KBM-7 (cell line): ENCODE results near the gene JDP2.
A peak's percentile ranks its signal among the peaks of the same experiment; 100 is the strongest.

ENCODE experiments used
- DNase-seq: peaks from one replicate; pipeline ENCODE4 v3.0.0-alpha.2; 2015
- in situ Hi-C: fragments of 300-500 bp; cut with MboI; formaldehyde crosslinking; loops from 2 replicates; pipeline ENCODE4 v1.14.3; 2020; ENCODE audit warnings: low sequenced_read_pairs, low pct_unique_long_range_greater_than_20kb, mixed read lengths

JDP2 gene

GRCh38 chr14:75433631-75434071 is 5.8 kb downstream of the JDP2 start:
- DNase-seq, result no peak
- in situ Hi-C loops, result no loop called here

GRCh38 chr14:75434138-75434889 is 6.5 kb downstream of the JDP2 start:
- in situ Hi-C loops, result no loop called here
- no peak for DNase-seq

- in situ Hi-C loops, result no loop called here
- DNase-seq, result no peak
These were observed 7.0 kb downstream of the JDP2 start for GRCh38 chr14:75434890-75435248.

- DNase-seq, result no peak
- in situ Hi-C loops, result no loop called here
These were observed 7.7 kb downstream of the JDP2 start for GRCh38 chr14:75435473-75435872.

- in situ Hi-C loops, result no loop called here
- DNase-seq, result no peak
These were observed 9.7 kb downstream of the JDP2 start for GRCh38 chr14:75437201-75438143.

GRCh38 chr14:75438486-75439080 is 10.8 kb downstream of the JDP2 start:
- in situ Hi-C loops, result no loop called here
- no peak for DNase-seq

GRCh38 chr14:75439989-75440388 is 12.2 kb downstream of the JDP2 start:
- in situ Hi-C loops, result no loop called here
- DNase-seq, result no peak

- in situ Hi-C loops, result no loop called here
These were observed 13.1 kb downstream of the JDP2 start for GRCh38 chr14:75440733-75441477.

GRCh38 chr14:75441728-75442127 is 13.9 kb downstream of the JDP2 start:
- in situ Hi-C loops, result no loop called here
- DNase-seq, result no peak

More at GRCh38 chr14:75440733-75441477, 13.1 kb downstream of the JDP2 start:
- DNase-seq, result no peak

- in situ Hi-C loops, result no loop called here
- DNase-seq, result no peak
These were observed 14.3 kb downstream of the JDP2 start for GRCh38 chr14:75442166-75442565.

GRCh38 chr14:75442642-75443041 is 14.8 kb downstream of the JDP2 start:
- DNase-seq, result no peak
- in situ Hi-C loops, result no loop called here

GRCh38 chr14:75443203-75443969 is 15.6 kb downstream of the JDP2 start:
- in situ Hi-C loops, result no loop called here

GRCh38 chr14:75445236-75445635 is 17.4 kb downstream of the JDP2 start:
- in situ Hi-C loops, result no loop called here

More at GRCh38 chr14:75443203-75443969, 15.6 kb downstream of the JDP2 start:
- no peak for DNase-seq

GRCh38 chr14:75445963-75446362 is 18.1 kb downstream of the JDP2 start:
- no peak for DNase-seq
- in situ Hi-C loops, result no loop called here

More at GRCh38 chr14:75445236-75445635, 17.4 kb downstream of the JDP2 start:
- no peak for DNase-seq

GRCh38 chr14:75446447-75446846 is 18.6 kb downstream of the JDP2 start:
- in situ Hi-C loops, result no loop called here
- peak; percentile 33 for DNase-seq

- in situ Hi-C loops, result no loop called here
These were observed 20.4 kb downstream of the JDP2 start for GRCh38 chr14:75448209-75448608.

GRCh38 chr14:75449036-75449435 is 21.2 kb downstream of the JDP2 start:
- in situ Hi-C loops, result no loop called here
- DNase-seq, result no peak

More at GRCh38 chr14:75448209-75448608, 20.4 kb downstream of the JDP2 start:
- DNase-seq, result no peak

GRCh38 chr14:75449696-75450095 is 21.9 kb downstream of the JDP2 start:
- in situ Hi-C loops, result no loop called here
- no peak for DNase-seq
